Neutrophil (primary cell): ENCODE data around the gene ADCY9.

Experiments
- H3K27ac ChIP-seq: fragments of 200-600 bp; sonication (generic); 2 replicates; pipeline ENCODE4 v1.5.1; 2016; ENCODE audit warnings: mild to moderate bottlenecking, moderate library complexity
- H3K27me3 ChIP-seq: fragments of 200-600 bp; sonication (generic); 2 replicates; pipeline ENCODE4 v1.6.0; 2016; ENCODE audit warnings: mild to moderate bottlenecking
- H3K36me3 ChIP-seq: fragments of 200-600 bp; sonication (generic); 2 replicates; pipeline ENCODE4 v1.5.1; 2017
- H3K4me1 ChIP-seq, 2 experiments: fragments of 200-600 bp in 1 of 2; sonication (generic) in 1 of 2; 1 replicate in 1 of 2; 2 replicates in 1 of 2; pipeline versions ENCODE4 v1.5.1 to v1.6.1; 2013 to 2016; ENCODE audit warnings: low read depth in 1 of 2, low read length in 1 of 2, mild to moderate bottlenecking in 1 of 2, moderate library complexity in 1 of 2; ENCODE audit not compliant: control insufficient read depth in 1 of 2, insufficient read depth in 1 of 2
- H3K4me3 ChIP-seq, 2 experiments: fragments of 200-600 bp in 1 of 2; sonication (generic) in 1 of 2; 1 replicate in 1 of 2; 2 replicates in 1 of 2; pipeline ENCODE4 v1.5.1; 2013 to 2016; ENCODE audit warnings: low read depth in 1 of 2, low read length in 1 of 2, mild to moderate bottlenecking in 1 of 2, moderate library complexity in 1 of 2
- H3K9me3 ChIP-seq: fragments of 200-600 bp; sonication (generic); 2 replicates; pipeline ENCODE4 v1.5.1; 2016
- CTCF ChIP-seq: fragments of 200-600 bp; sonication (generic); IDR thresholded peaks from 2 replicates; pipeline ENCODE4 v1.5.1; 2016; ENCODE audit warnings: antibody characterized with exemption

Gene ADCY9

GRCh38 chr16:4131621-4132020 lies 15.4 kb upstream of the ADCY9 start:
- no peak for TF ChIP-seq CTCF
- Histone ChIP-seq H3K4me3 (no peak overlapping the region), H3K9me3 (no peaks in the 10 kb centered on the region), H3K27me3 (no peaks in the 10 kb centered on the region), H3K36me3 (no peaks in the 10 kb centered on the region), H3K27ac (no peak overlapping the region), H3K4me1 (no peaks in the 10 kb centered on the region)

- H3K36me3 ChIP-seq: no peaks in the 10 kb centered on the region
- H3K4me3 ChIP-seq: no peak overlapping the region
- H3K9me3 ChIP-seq: no peaks in the 10 kb centered on the region
- peaks cover 13% of the 10 kb centered on the region for H3K27me3 ChIP-seq
- no peak for TF ChIP-seq CTCF
- no peaks in the 10 kb centered on the region for H3K4me1 ChIP-seq
- no peak overlapping the region for H3K27ac ChIP-seq
These were observed 8.5 kb upstream of the ADCY9 start for GRCh38 chr16:4124535-4125294.

GRCh38 chr16:4123616-4124300 lies 7.5 kb upstream of the ADCY9 start:
- no peaks in the 10 kb centered on the region for H3K4me1 ChIP-seq
- no peaks in the 10 kb centered on the region for H3K36me3 ChIP-seq
- peaks cover 22% of the 10 kb centered on the region for H3K27me3 ChIP-seq
- no peak overlapping the region for H3K27ac ChIP-seq
- H3K9me3 ChIP-seq: no peaks in the 10 kb centered on the region
- no peak for TF ChIP-seq CTCF
- H3K4me3 ChIP-seq: no peak overlapping the region

GRCh38 chr16:4120176-4120575 lies 3.9 kb upstream of the ADCY9 start:
- H3K36me3 ChIP-seq: no peaks in the 10 kb centered on the region
- no peaks in the 10 kb centered on the region for H3K9me3 ChIP-seq
- no peak for TF ChIP-seq CTCF
- H3K27me3 ChIP-seq: peaks cover 50% of the 10 kb centered on the region
- H3K4me3 ChIP-seq: no peak overlapping the region
- H3K4me1 ChIP-seq: peaks cover 7 to 11% of the 10 kb centered on the region in 2 experiments
- H3K27ac ChIP-seq: no peak overlapping the region

GRCh38 chr16:4117250-4117578 lies 972 bp upstream of the ADCY9 start:
- no peak for TF ChIP-seq CTCF
- H3K36me3 ChIP-seq: no peaks in the 10 kb centered on the region
- no peaks in the 10 kb centered on the region for H3K9me3 ChIP-seq
- peaks cover 7 to 11% of the 10 kb centered on the region in 2 experiments for H3K4me1 ChIP-seq
- peaks cover 60% of the 10 kb centered on the region for H3K27me3 ChIP-seq
- H3K4me3 ChIP-seq: peak overlapping the region in 1 of 2 experiments; percentile 65
- H3K27ac ChIP-seq: no peak overlapping the region
